H9 (cell line): ENCODE measurements around the gene FGF12. TPM values are rescaled to one million over a fixed set of nuclear protein-coding genes. Genes with fewer than 3 reads are reported as not detected.

Source experiments
- DNase-seq: peaks from one replicate; pipeline ENCODE4 v3.0.0-alpha.2; 2017
- H2AFZ ChIP-seq: one replicate; pipeline ENCODE4 v1.6.1; 2013; ENCODE audit warnings: mild to moderate bottlenecking, low read length, control low read depth, moderate library complexity
- H2AK5ac ChIP-seq: 2 replicates; pipeline ENCODE4 v1.6.1; 2013; ENCODE audit warnings: low read length, control low read depth, mixed read lengths; ENCODE audit not compliant: insufficient read length
- H2BK120ac ChIP-seq: one replicate; pipeline ENCODE4 v1.6.1; 2013; ENCODE audit warnings: low read depth, mild to moderate bottlenecking, low read length, control low read depth, inconsistent platforms; ENCODE audit not compliant: poor library complexity, severe bottlenecking
- H2BK12ac ChIP-seq: 2 replicates; pipeline ENCODE4 v1.6.1; 2013; ENCODE audit warnings: low read length, control low read depth, mixed read lengths, low read depth; ENCODE audit not compliant: insufficient read length
- H2BK15ac ChIP-seq: 2 replicates; pipeline ENCODE4 v1.6.1; 2013; ENCODE audit warnings: low read depth, low read length, control low read depth
- H2BK20ac ChIP-seq: one replicate; pipeline ENCODE4 v1.6.1; 2013; ENCODE audit warnings: low read depth, mild to moderate bottlenecking, low read length, control low read depth, inconsistent platforms; ENCODE audit not compliant: poor library complexity, severe bottlenecking
- H2BK5ac ChIP-seq: 2 replicates; pipeline ENCODE4 v1.6.1; 2013; ENCODE audit warnings: low read length, control low read depth, mixed read lengths; ENCODE audit not compliant: insufficient read length
- H3K14ac ChIP-seq: 2 replicates; pipeline ENCODE4 v1.6.1; 2013; ENCODE audit warnings: low read length, control low read depth; ENCODE audit not compliant: insufficient read depth
- H3K18ac ChIP-seq: 2 replicates; pipeline ENCODE4 v1.6.1; 2013; ENCODE audit warnings: low read depth, mild to moderate bottlenecking, mixed read lengths, low read length, control low read depth; ENCODE audit not compliant: insufficient read length
- H3K23ac ChIP-seq: 2 replicates; pipeline ENCODE4 v1.6.1; 2013; ENCODE audit warnings: low read length, control low read depth, mixed read lengths, low read depth; ENCODE audit not compliant: insufficient read length
- H3K23me2 ChIP-seq: 2 replicates; pipeline ENCODE4 v1.6.1; 2013; ENCODE audit warnings: low read depth, mild to moderate bottlenecking, mixed read lengths, low read length, control low read depth; ENCODE audit not compliant: insufficient read length, poor library complexity, severe bottlenecking
- H3K27ac ChIP-seq: 2 replicates; pipeline ENCODE4 v1.5.1; 2013; ENCODE audit warnings: low read length, control low read depth, mixed read lengths, low read depth; ENCODE audit not compliant: insufficient read length
- H3K27me3 ChIP-seq: 2 replicates; pipeline ENCODE4 v1.6.1; 2013; ENCODE audit warnings: low read length, control low read depth, inconsistent platforms; ENCODE audit not compliant: insufficient read depth
- H3K4ac ChIP-seq: 2 replicates; pipeline ENCODE4 v1.6.1; 2013; ENCODE audit warnings: low read depth, mild to moderate bottlenecking, control low read depth, inconsistent platforms, low read length, moderate library complexity
- H3K4me1 ChIP-seq: 2 replicates; pipeline ENCODE4 v1.6.1; 2013; ENCODE audit warnings: low read length, control low read depth, inconsistent platforms; ENCODE audit not compliant: insufficient read depth
- H3K4me2 ChIP-seq: 2 replicates; pipeline ENCODE4 v1.6.1; 2013; ENCODE audit warnings: low read length, control low read depth, mixed read lengths; ENCODE audit not compliant: insufficient read length, insufficient read depth
- H3K56ac ChIP-seq: 2 replicates; pipeline ENCODE4 v1.6.1; 2013; ENCODE audit warnings: low read depth, mild to moderate bottlenecking, mixed read lengths, low read length, control low read depth; ENCODE audit not compliant: insufficient read length
- H3K79me1 ChIP-seq: 2 replicates; pipeline ENCODE4 v1.6.1; 2013; ENCODE audit warnings: low read depth, mild to moderate bottlenecking, moderate library complexity, low read length, control low read depth, inconsistent platforms; ENCODE audit not compliant: insufficient read depth, poor library complexity, severe bottlenecking
- H3K79me2 ChIP-seq: 2 replicates; pipeline ENCODE4 v1.6.1; 2013; ENCODE audit warnings: low read length, control low read depth, inconsistent platforms; ENCODE audit not compliant: insufficient read depth
- H3K9ac ChIP-seq: 2 replicates; pipeline ENCODE4 v1.6.1; 2013; ENCODE audit warnings: low read length, control low read depth, mixed read lengths; ENCODE audit not compliant: insufficient read length; ENCODE audit errors: extremely low read depth
- H3K9me3 ChIP-seq: one replicate; pipeline ENCODE4 v1.6.1; 2013; ENCODE audit warnings: low read depth, low read length, inconsistent platforms; ENCODE audit not compliant: control insufficient read depth
- H3T11ph ChIP-seq: one replicate; pipeline ENCODE4 v1.6.1; 2013; ENCODE audit warnings: mild to moderate bottlenecking, low read length, control low read depth, inconsistent platforms
- H4K20me1 ChIP-seq: one replicate; pipeline ENCODE4 v1.6.1; 2013; ENCODE audit not compliant: control insufficient read depth, insufficient read length, insufficient read depth
- H4K5ac ChIP-seq: 2 replicates; pipeline ENCODE4 v1.6.1; 2013; ENCODE audit warnings: low read depth, mild to moderate bottlenecking, mixed read lengths, low read length, control low read depth; ENCODE audit not compliant: insufficient read length
- H4K8ac ChIP-seq: replicated peaks from 2 replicates; pipeline ENCODE4 v1.6.1; 2013; ENCODE audit warnings: low read length, control low read depth, mixed read lengths, low read depth; ENCODE audit not compliant: insufficient read length
- H4K91ac ChIP-seq: 2 replicates; pipeline ENCODE4 v1.6.1; 2013; ENCODE audit warnings: low read depth, mild to moderate bottlenecking, moderate library complexity, mixed read lengths, low read length, control low read depth; ENCODE audit not compliant: insufficient read length
- H3K27ac Mint-ChIP-seq, 3 experiments: 2 replicates in 2 of 3; 3 replicates in 1 of 3; pipeline ENCODE4 v1.8.0; 2020 to 2021; ENCODE audit warnings: mixed read lengths in 3 of 3, mild to moderate bottlenecking in 1 of 3, moderate library complexity in 1 of 3
- H3K27me3 Mint-ChIP-seq: 2 replicates; pipeline ENCODE4 v1.8.0; 2021; ENCODE audit warnings: low read depth, mild to moderate bottlenecking, moderate library complexity, mixed read lengths
- H3K36me3 Mint-ChIP-seq, 3 experiments: 2 replicates in 2 of 3; 3 replicates in 1 of 3; pipeline ENCODE4 v1.8.0; 2020 to 2021; ENCODE audit warnings: low read depth in 3 of 3, mixed read lengths in 3 of 3; ENCODE audit not compliant: insufficient read depth in 1 of 3
- H3K4me1 Mint-ChIP-seq, 2 experiments: 2 replicates each; pipeline ENCODE4 v1.8.0; 2020; ENCODE audit warnings: mixed read lengths in 2 of 2
- H3K4me3 Mint-ChIP-seq, 2 experiments: 2 replicates in 1 of 2; 3 replicates in 1 of 2; pipeline ENCODE4 v1.8.0; 2020 to 2021; ENCODE audit warnings: mild to moderate bottlenecking in 2 of 2, mixed read lengths in 2 of 2, moderate library complexity in 1 of 2
- H3K9me3 Mint-ChIP-seq, 2 experiments: 2 replicates in 1 of 2; 3 replicates in 1 of 2; pipeline ENCODE4 v1.8.0; 2020; ENCODE audit warnings: mild to moderate bottlenecking in 2 of 2, mixed read lengths in 2 of 2, moderate library complexity in 1 of 2
- CTCF ChIP-seq: fragments of 200-600 bp; sonication (generic); conservative IDR thresholded peaks from 3 replicates; pipeline ENCODE4 v1.8.0; 2021; ENCODE audit warnings: antibody characterized with exemption, mild to moderate bottlenecking
- total RNA-seq: library from RNA; stranded (reverse); gene quantifications from 2 replicates; pipeline ENCODE4 v1.2.1, GENCODE V29; 2021

Gene FGF12
- total RNA-seq, 1 experiment from 2014 or later: 5.6 TPM

GRCh38 chr3:192108820-192109219 is 618.5 kb downstream of the FGF12 start:
- no peaks in the 10 kb centered on the region for H3K4me1 ChIP-seq
- no peak for DNase-seq
- H3K23me2 ChIP-seq: no peaks in the 10 kb centered on the region
- no peak overlapping the region for H3K27ac ChIP-seq
- no peaks in the 10 kb centered on the region for H3K9me3 ChIP-seq
- no peak overlapping the region for H4K8ac ChIP-seq
- no peak overlapping the region for H3K27ac Mint-ChIP-seq
- no peak overlapping the region for H3K23ac ChIP-seq
- no peak overlapping the region for H3K9ac ChIP-seq
- no peak overlapping the region for H3K4me2 ChIP-seq
- no peaks in the 10 kb centered on the region for H4K20me1 ChIP-seq
- peaks cover 10% of the 10 kb centered on the region in 2 experiments for H3K4me1 Mint-ChIP-seq
- no peak overlapping the region for H3K18ac ChIP-seq
- H3K9me3 Mint-ChIP-seq: peaks cover 0 to 3% of the 10 kb centered on the region in 2 experiments; a peak in 1 of 5 replicates
- H2BK120ac ChIP-seq: no peak overlapping the region
- no peak overlapping the region for H2AK5ac ChIP-seq
- no peak overlapping the region for H4K5ac ChIP-seq
- no peaks in the 10 kb centered on the region for H3K27me3 Mint-ChIP-seq
- no peak overlapping the region for H2BK15ac ChIP-seq
- H3K4me3 Mint-ChIP-seq: no peak overlapping the region
- H3K56ac ChIP-seq: no peak overlapping the region
- no peak for TF ChIP-seq CTCF
- H3K14ac ChIP-seq: no peak overlapping the region
- no peak overlapping the region for H2AFZ ChIP-seq
- H2BK5ac ChIP-seq: no peak overlapping the region
- H3K79me1 ChIP-seq: no peaks in the 10 kb centered on the region
- H2BK20ac ChIP-seq: no peak overlapping the region
- H3K27me3 ChIP-seq: no peaks in the 10 kb centered on the region
- H3K79me2 ChIP-seq: no peaks in the 10 kb centered on the region
- H3K4ac ChIP-seq: no peak overlapping the region
- H4K91ac ChIP-seq: no peak overlapping the region
- H3K36me3 Mint-ChIP-seq: no peaks in the 10 kb centered on the region
- no peak overlapping the region for H2BK12ac ChIP-seq
- H3T11ph ChIP-seq: no peak overlapping the region
